SH-SY5Y (cell line): ENCODE measurements around the gene C11orf58.

Experiments
- GATA2 ChIP-seq: IDR thresholded peaks from 2 replicates; pipeline ENCODE4 v1.6.1; 2011; ENCODE audit warnings: mild to moderate bottlenecking, low read depth, low read length
- GATA3 ChIP-seq: IDR thresholded peaks from 2 replicates; pipeline ENCODE4 v1.6.1; 2011; ENCODE audit warnings: low read depth, mild to moderate bottlenecking, low read length, moderate library complexity

The C11orf58 gene

GRCh38 chr11:16796311-16796710, 57.9 kb downstream of the C11orf58 start:
- TF ChIP-seq GATA3 (no peak), GATA2 (no peak)

GRCh38 chr11:16797776-16798175, 59.3 kb downstream of the C11orf58 start:
- TF ChIP-seq GATA3 (no peak), GATA2 (no peak)

GRCh38 chr11:16799221-16799620, 60.8 kb downstream of the C11orf58 start:
- TF ChIP-seq GATA3: no peak
- no peak for TF ChIP-seq GATA2

- TF ChIP-seq GATA3: no peak
- TF ChIP-seq GATA2: no peak
These were observed 61.4 kb downstream of the C11orf58 start for GRCh38 chr11:16799890-16800289.

- TF ChIP-seq GATA3: no peak
- no peak for TF ChIP-seq GATA2
These were observed 61.9 kb downstream of the C11orf58 start for GRCh38 chr11:16800382-16800781.

- TF ChIP-seq GATA2 (no peak), GATA3 (no peak)
These were observed 63.0 kb downstream of the C11orf58 start for GRCh38 chr11:16801288-16801980.

- TF ChIP-seq GATA2: no peak
- no peak for TF ChIP-seq GATA3
These were observed 65.9 kb downstream of the C11orf58 start for GRCh38 chr11:16804104-16804947.

- TF ChIP-seq GATA2 (no peak), GATA3 (no peak)
These were observed 67.5 kb downstream of the C11orf58 start for GRCh38 chr11:16805938-16806337.

GRCh38 chr11:16806791-16807190, 68.3 kb downstream of the C11orf58 start:
- TF ChIP-seq GATA2 (no peak), GATA3 (no peak)

GRCh38 chr11:16807306-16807705, 68.9 kb downstream of the C11orf58 start:
- TF ChIP-seq GATA3: no peak
- no peak for TF ChIP-seq GATA2
